Spinal cord (tissue), 10 donors: Measurements from ENCODE around the gene NMS. TPM values are rescaled to one million over a fixed set of nuclear protein-coding genes. Genes with fewer than 3 reads are reported as not detected.
"Not testable (repeated sequence)": the region's sequence is repeated elsewhere in the genome, so short reads cannot be mapped to it uniquely, and the experiment has no call there.

ENCODE experiments used
- DNase-seq, 6 donors: peaks; one replicate each; pipeline versions ENCODE4 v3.0.0 to v3.0.0-alpha.2; 2013 to 2015; ENCODE audit warnings: low spot score in 6 of 6, low read depth in 4 of 6
- H3K27ac ChIP-seq: one replicate; pipeline ENCODE4 v1.5.1; 2013; ENCODE audit warnings: low read depth, low read length, control low read depth
- H3K27me3 ChIP-seq: one replicate; pipeline ENCODE4 v1.6.1; 2013; ENCODE audit warnings: low read length; ENCODE audit not compliant: control insufficient read depth, insufficient read depth
- H3K36me3 ChIP-seq: one replicate; pipeline ENCODE4 v1.6.1; 2013; ENCODE audit warnings: low read length; ENCODE audit not compliant: control insufficient read depth, insufficient read depth
- H3K4me1 ChIP-seq: one replicate; pipeline ENCODE4 v1.6.1; 2013; ENCODE audit warnings: low read length; ENCODE audit not compliant: control insufficient read depth, insufficient read depth
- H3K4me3 ChIP-seq: one replicate; pipeline ENCODE4 v1.5.1; 2013; ENCODE audit warnings: low read depth, low read length, control low read depth
- H3K9me3 ChIP-seq: one replicate; pipeline ENCODE4 v1.6.1; 2013; ENCODE audit warnings: low read length; ENCODE audit not compliant: control insufficient read depth, insufficient read depth
- WGBS: methylation state at CpG from one replicate; pipeline ENCODE4 v1.1.5; 2013; ENCODE audit warnings: missing lambda C conversion rate; ENCODE audit not compliant: insufficient coverage; 5-methylcytosine and 5-hydroxymethylcytosine counted together
- polyA plus RNA-seq, 2 donors: library from polyadenylated mRNA; unstranded; fragments of 120-200 nt; gene quantifications; one replicate each; pipeline ENCODE4 v1.2.1, GENCODE V29; 2013; ENCODE audit not compliant: insufficient read length in 2 of 2
- total RNA-seq, 2 donors: library from RNA; depleted of rRNA in 1 of 2; stranded (reverse); fragments of 120-200 nt in 1 of 2; fragments of >200 nt in 1 of 2; gene quantifications; one replicate each; pipeline versions ENCODE4 v1.2.3 to v1.2.4, GENCODE V29; 2013 to 2014
- donor health status: healthy.

The NMS gene
- total and polyA plus RNA-seq, 4 donors: 0.44 to 4.0 (median 2.1) TPM

DNA sequence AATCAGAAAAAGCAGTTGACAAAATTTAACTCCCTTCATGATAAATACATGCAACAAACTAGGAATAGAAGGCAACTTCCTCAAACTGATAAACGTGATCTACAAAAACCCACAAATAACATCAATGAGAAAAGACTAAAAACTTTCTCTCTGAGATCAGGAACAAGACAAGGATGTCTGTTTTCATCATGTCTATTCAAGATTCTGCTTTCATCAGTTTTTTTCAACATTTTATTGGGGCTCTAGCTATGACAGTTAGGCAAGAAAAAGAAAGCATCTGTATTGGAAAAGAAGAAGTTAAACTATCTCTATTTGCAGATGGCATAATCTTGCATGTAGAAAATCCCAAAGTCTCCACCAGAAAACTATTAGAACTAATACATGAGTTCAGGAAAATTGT is 40.6 kb upstream of the NMS start:
- WGBS: no CpG with 5 or more reads among the region's 1 CpG
- DNase-seq: no peak
- H3K9me3 ChIP-seq: no peaks in the 10 kb centered on the region

DNA sequence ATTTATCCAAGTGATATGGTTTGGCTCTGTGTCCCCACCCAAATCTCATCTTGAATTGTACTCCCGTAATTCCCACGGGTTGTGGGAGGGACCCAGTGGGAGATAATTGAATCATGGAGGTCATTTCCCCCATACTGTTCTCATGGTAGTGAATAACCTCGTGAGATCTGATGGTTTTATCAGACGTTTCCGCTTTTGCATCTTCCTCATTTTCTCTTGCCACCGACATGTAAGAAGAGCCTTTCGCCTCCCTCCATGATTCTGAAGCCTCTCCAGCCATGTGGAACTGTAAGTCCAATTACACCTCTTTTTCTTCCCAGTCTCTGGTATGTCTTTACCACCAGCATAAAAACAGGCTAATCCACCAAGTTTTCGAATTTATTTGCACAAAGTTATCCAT is 32.5 kb upstream of the NMS start:
- Histone ChIP-seq H3K4me1 (no peaks in the 10 kb centered on the region), H3K9me3 (no peaks in the 10 kb centered on the region), H3K4me3 (no peak overlapping the region), H3K36me3 (no peaks in the 10 kb centered on the region), H3K27ac (no peak overlapping the region), H3K27me3 (no peaks in the 10 kb centered on the region)
- WGBS: 95% methylated on average over 5 of the region's 8 CpGs
- DNase-seq: no peak

More for the DNA sequence above, 40.6 kb upstream of the NMS start:
- Histone ChIP-seq H3K27me3 (no peaks in the 10 kb centered on the region), H3K36me3 (no peaks in the 10 kb centered on the region), H3K4me1 (no peaks in the 10 kb centered on the region), H3K4me3 (no peak overlapping the region), H3K27ac (no peak overlapping the region)

DNA sequence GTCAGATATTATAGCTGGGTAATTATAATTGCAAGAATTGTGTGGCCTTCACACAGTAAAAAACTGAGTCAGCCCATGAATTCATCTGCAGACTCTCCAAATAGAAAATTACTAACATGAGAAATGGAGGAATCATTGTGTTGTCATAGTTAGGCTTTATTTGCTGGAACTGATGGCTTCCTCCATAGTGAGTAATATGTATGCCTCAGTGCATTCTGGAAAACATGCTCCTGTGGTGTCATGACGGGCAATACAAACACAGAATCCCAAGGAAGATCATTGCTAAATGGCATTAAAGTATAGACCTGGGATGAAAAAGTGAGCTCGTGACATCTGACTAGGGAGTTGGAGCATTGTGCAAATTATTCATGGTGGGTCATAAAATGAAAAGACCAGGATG is 23.6 kb upstream of the NMS start:
- no CpG with 5 or more reads among the region's 2 CpGs for WGBS
- Histone ChIP-seq H3K4me3 (no peak overlapping the region), H3K9me3 (no peaks in the 10 kb centered on the region), H3K27me3 (no peaks in the 10 kb centered on the region), H3K27ac (no peak overlapping the region), H3K4me1 (no peaks in the 10 kb centered on the region), H3K36me3 (no peaks in the 10 kb centered on the region)
- peak in 1 of 6 donors; percentile 86 for DNase-seq

DNA sequence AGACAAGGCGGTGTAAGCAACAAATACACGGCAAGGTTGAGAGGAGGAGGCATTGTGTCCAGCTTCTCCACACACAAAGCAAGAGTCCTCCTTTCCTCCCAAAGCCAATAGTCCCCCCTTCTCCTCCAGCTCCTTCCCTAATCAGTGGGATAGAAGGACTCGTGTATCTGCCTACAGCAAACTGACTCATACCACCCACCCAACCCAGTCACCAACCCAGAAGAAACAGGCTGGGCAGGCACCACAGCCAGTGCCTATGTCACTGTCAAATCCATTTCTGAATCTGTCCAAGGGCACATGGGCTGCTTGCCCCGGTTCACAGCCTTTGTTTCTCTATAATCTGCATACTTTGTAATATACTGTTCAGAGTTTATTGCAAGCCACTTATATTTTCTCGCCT is 19.2 kb upstream of the NMS start:
- no peaks in the 10 kb centered on the region for H3K27me3 ChIP-seq

DNA sequence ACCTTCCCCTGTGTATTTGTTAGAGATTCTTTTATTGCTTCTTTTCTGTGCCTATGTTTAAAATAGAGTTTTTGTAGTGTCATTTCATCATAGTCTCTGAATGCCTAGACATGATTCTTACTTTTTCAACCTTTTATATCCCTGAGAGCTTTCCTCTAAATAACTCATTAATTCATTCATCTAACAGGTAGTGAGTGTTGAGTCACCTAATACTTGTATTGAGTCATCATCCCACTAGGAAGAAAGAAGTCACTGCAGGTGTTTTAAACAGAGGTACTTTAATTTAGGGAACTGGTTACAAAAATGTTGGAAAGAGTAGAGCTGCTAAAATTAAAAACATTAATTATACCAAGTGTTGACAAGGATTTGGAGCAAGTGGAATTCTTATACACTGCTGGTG is 18.5 kb upstream of the NMS start:
- DNase-seq: no peak
- Histone ChIP-seq H3K4me1 (no peaks in the 10 kb centered on the region), H3K9me3 (peaks cover 1% of the 10 kb centered on the region), H3K27me3 (no peaks in the 10 kb centered on the region), H3K4me3 (no peak overlapping the region), H3K27ac (no peak overlapping the region), H3K36me3 (no peaks in the 10 kb centered on the region)

More for the DNA sequence above, 19.2 kb upstream of the NMS start:
- Histone ChIP-seq H3K27ac (no peak overlapping the region), H3K36me3 (no peaks in the 10 kb centered on the region), H3K4me1 (no peaks in the 10 kb centered on the region), H3K9me3 (peaks cover 1% of the 10 kb centered on the region), H3K4me3 (no peak overlapping the region)
- WGBS: 84% methylated on average over 2 of the region's 5 CpGs
- DNase-seq: no peak

DNA sequence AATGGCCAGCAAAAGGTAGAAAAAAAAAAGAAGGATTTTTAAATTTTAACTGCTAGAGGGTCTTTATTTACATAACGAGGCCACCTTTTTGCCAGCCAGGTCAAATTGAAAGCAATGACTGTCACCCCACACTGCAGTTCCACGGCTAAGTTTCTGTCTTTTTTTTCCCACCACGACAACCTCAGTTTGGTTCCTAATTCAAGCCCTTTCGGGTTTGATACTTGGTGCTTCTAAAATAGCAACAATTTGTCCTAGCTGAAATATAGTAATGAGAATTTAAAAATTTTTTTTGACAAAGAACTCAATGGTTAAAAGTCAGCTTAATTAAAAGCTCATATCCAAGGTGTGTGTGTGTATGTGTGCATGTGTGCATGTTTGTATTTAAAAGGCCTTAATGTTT is 16.4 kb upstream of the NMS start:
- 100% methylated on average over 1 of the region's 4 CpGs for WGBS
- Histone ChIP-seq H3K27me3 (no peaks in the 10 kb centered on the region), H3K4me3 (no peak overlapping the region), H3K36me3 (no peaks in the 10 kb centered on the region), H3K9me3 (peaks cover 8% of the 10 kb centered on the region), H3K27ac (no peak overlapping the region), H3K4me1 (no peaks in the 10 kb centered on the region)
- DNase-seq: no peak

DNA sequence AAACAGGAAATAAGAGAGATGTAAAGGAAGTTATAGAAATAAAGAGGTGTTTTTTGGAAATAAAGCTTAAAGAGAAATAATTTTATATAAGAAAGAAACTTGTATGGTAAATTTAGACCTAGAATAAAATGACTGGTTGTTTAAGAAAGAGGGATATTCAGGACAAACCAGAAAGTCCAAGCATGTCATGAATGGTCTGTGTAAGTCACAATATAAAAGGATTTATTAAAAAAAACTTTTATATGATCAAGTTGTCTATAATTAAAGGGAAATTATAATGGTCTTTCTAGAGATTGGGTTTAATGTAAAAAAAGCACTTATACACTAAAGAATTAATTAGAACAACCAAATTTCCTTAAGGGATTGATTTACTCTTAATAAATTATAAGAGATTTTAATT is 13.9 kb upstream of the NMS start:
- H3K9me3 ChIP-seq: peaks cover 11% of the 10 kb centered on the region
- H3K27ac ChIP-seq, H3K4me1 ChIP-seq, H3K36me3 ChIP-seq, H3K4me3 ChIP-seq, DNase-seq, H3K27me3 ChIP-seq: not testable (repeated sequence)

DNA sequence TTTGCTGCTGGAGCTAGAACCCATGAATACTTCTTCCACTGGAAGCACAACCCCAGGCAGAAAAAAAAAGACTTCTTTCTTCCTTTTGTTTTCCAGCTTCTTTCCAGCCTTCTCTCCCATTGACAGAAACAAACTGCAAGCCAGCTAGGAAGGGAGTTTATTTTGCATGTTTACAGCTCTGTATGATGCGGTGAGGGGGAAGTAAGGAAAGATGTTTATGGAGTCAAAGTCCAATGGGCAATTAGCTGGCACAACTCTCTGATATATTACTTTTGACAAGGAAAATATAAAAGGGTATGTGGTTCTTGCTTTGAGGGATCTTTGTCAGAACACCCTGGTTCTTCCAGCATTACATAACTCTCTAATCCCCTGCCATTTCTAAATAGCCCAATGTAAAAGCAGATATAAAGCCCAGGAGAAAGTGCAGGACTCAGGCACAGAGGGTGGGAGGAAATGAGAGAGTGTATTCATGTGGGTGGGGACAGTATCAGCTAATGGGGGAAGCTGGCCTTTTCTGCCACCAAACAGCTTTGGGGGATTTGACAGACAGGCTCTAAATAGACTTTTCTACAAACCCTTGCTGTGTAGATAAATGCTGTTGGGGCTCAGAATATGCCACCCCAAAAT is 9.3 kb upstream of the NMS start:
- no peak for DNase-seq
- no peaks in the 10 kb centered on the region for H3K36me3 ChIP-seq
- WGBS: 60% methylated on average over 1 of the region's 1 CpG
- H3K27ac ChIP-seq: no peak overlapping the region
- no peaks in the 10 kb centered on the region for H3K27me3 ChIP-seq
- H3K4me1 ChIP-seq: no peaks in the 10 kb centered on the region
- H3K4me3 ChIP-seq: no peak overlapping the region
- peaks cover 9% of the 10 kb centered on the region for H3K9me3 ChIP-seq

DNA sequence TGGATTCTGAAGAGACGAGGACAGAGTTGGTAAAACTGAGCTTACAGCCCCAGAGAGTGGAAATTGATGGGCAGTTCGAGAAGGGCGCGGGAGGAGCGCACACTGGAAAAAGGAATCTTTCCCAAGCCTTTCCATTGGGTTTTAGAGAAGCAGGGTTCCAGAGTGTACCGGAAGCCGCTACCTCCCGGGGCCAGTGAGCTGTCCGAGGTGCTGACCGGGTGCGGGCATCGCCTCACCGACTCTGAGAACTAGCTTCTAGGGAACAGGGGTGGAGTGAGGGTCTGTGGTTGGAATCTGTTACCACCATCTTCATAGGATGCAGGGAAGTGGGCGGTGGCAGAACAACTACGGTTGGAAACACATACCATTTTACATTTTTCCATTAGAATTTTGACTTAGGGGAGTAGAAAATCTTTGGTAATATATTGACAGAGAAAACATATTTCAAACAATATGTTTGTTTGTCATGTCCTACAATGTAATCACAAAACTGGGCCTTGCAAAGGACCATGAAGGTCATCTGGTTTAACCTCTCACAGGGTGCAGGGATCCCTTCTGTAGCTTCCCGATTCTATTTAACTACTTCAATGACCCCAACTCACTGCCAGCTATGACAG is 724 bp downstream of the NMS start:
- Histone ChIP-seq H3K9me3 (no peaks in the 10 kb centered on the region), H3K27ac (no peak overlapping the region), H3K4me1 (no peaks in the 10 kb centered on the region), H3K4me3 (no peak overlapping the region), H3K36me3 (no peaks in the 10 kb centered on the region), H3K27me3 (peaks cover 8% of the 10 kb centered on the region)
- WGBS: 18% methylated on average over 8 of the region's 16 CpGs
- peak in 2 of 6 donors; percentile 32 to 54 for DNase-seq

DNA sequence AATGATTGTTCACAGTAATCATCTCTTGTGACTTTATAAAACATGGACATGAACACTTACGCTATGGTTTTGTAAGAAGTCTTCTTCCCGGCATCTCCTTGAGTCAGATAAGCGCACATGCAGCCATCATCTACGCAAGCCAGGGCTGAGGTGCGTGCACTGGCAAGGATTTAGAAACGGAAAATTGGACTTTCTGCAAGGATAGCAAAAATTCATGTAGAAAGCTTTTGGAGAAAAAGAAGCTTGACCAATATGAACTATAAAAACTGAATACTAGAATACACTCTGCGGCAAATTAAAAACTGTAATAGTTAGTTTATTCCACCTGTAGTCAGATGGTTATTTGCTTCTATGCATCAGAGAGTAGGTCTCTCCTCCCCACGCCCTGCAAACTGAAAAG is 6.3 kb downstream of the NMS start:
- Histone ChIP-seq H3K4me3 (no peak overlapping the region), H3K36me3 (no peaks in the 10 kb centered on the region), H3K4me1 (no peaks in the 10 kb centered on the region), H3K27ac (no peak overlapping the region), H3K9me3 (no peaks in the 10 kb centered on the region), H3K27me3 (no peaks in the 10 kb centered on the region)
- 95% methylated on average over 5 of the region's 8 CpGs for WGBS
- no peak for DNase-seq
